H9 (cell line): ENCODE data around the gene ZDHHC9. TPM values are rescaled to one million over a fixed set of nuclear protein-coding genes. Genes with fewer than 3 reads are reported as not detected.
"Not testable (repeated sequence)": the region's sequence is repeated elsewhere in the genome, so short reads cannot be mapped to it uniquely, and the experiment has no call there.

Experiments used
- DNase-seq: peaks from one replicate; pipeline ENCODE4 v3.0.0-alpha.2; 2017
- H2AFZ ChIP-seq: one replicate; pipeline ENCODE4 v1.6.1; 2013; ENCODE audit warnings: mild to moderate bottlenecking, low read length, control low read depth, moderate library complexity
- H2AK5ac ChIP-seq: 2 replicates; pipeline ENCODE4 v1.6.1; 2013; ENCODE audit warnings: low read length, control low read depth, mixed read lengths; ENCODE audit not compliant: insufficient read length
- H2BK120ac ChIP-seq: one replicate; pipeline ENCODE4 v1.6.1; 2013; ENCODE audit warnings: low read depth, mild to moderate bottlenecking, low read length, control low read depth, inconsistent platforms; ENCODE audit not compliant: poor library complexity, severe bottlenecking
- H2BK12ac ChIP-seq: 2 replicates; pipeline ENCODE4 v1.6.1; 2013; ENCODE audit warnings: low read length, control low read depth, mixed read lengths, low read depth; ENCODE audit not compliant: insufficient read length
- H2BK15ac ChIP-seq: 2 replicates; pipeline ENCODE4 v1.6.1; 2013; ENCODE audit warnings: low read depth, low read length, control low read depth
- H2BK20ac ChIP-seq: one replicate; pipeline ENCODE4 v1.6.1; 2013; ENCODE audit warnings: low read depth, mild to moderate bottlenecking, low read length, control low read depth, inconsistent platforms; ENCODE audit not compliant: poor library complexity, severe bottlenecking
- H2BK5ac ChIP-seq: 2 replicates; pipeline ENCODE4 v1.6.1; 2013; ENCODE audit warnings: low read length, control low read depth, mixed read lengths; ENCODE audit not compliant: insufficient read length
- H3K14ac ChIP-seq: 2 replicates; pipeline ENCODE4 v1.6.1; 2013; ENCODE audit warnings: low read length, control low read depth; ENCODE audit not compliant: insufficient read depth
- H3K18ac ChIP-seq: 2 replicates; pipeline ENCODE4 v1.6.1; 2013; ENCODE audit warnings: low read depth, mild to moderate bottlenecking, mixed read lengths, low read length, control low read depth; ENCODE audit not compliant: insufficient read length
- H3K23ac ChIP-seq: 2 replicates; pipeline ENCODE4 v1.6.1; 2013; ENCODE audit warnings: low read length, control low read depth, mixed read lengths, low read depth; ENCODE audit not compliant: insufficient read length
- H3K23me2 ChIP-seq: 2 replicates; pipeline ENCODE4 v1.6.1; 2013; ENCODE audit warnings: low read depth, mild to moderate bottlenecking, mixed read lengths, low read length, control low read depth; ENCODE audit not compliant: insufficient read length, poor library complexity, severe bottlenecking
- H3K27ac ChIP-seq: 2 replicates; pipeline ENCODE4 v1.5.1; 2013; ENCODE audit warnings: low read length, control low read depth, mixed read lengths, low read depth; ENCODE audit not compliant: insufficient read length
- H3K27me3 ChIP-seq: 2 replicates; pipeline ENCODE4 v1.6.1; 2013; ENCODE audit warnings: low read length, control low read depth, inconsistent platforms; ENCODE audit not compliant: insufficient read depth
- H3K4ac ChIP-seq: 2 replicates; pipeline ENCODE4 v1.6.1; 2013; ENCODE audit warnings: low read depth, mild to moderate bottlenecking, control low read depth, inconsistent platforms, low read length, moderate library complexity
- H3K4me1 ChIP-seq: 2 replicates; pipeline ENCODE4 v1.6.1; 2013; ENCODE audit warnings: low read length, control low read depth, inconsistent platforms; ENCODE audit not compliant: insufficient read depth
- H3K4me2 ChIP-seq: 2 replicates; pipeline ENCODE4 v1.6.1; 2013; ENCODE audit warnings: low read length, control low read depth, mixed read lengths; ENCODE audit not compliant: insufficient read length, insufficient read depth
- H3K56ac ChIP-seq: 2 replicates; pipeline ENCODE4 v1.6.1; 2013; ENCODE audit warnings: low read depth, mild to moderate bottlenecking, mixed read lengths, low read length, control low read depth; ENCODE audit not compliant: insufficient read length
- H3K79me1 ChIP-seq: 2 replicates; pipeline ENCODE4 v1.6.1; 2013; ENCODE audit warnings: low read depth, mild to moderate bottlenecking, moderate library complexity, low read length, control low read depth, inconsistent platforms; ENCODE audit not compliant: insufficient read depth, poor library complexity, severe bottlenecking
- H3K79me2 ChIP-seq: 2 replicates; pipeline ENCODE4 v1.6.1; 2013; ENCODE audit warnings: low read length, control low read depth, inconsistent platforms; ENCODE audit not compliant: insufficient read depth
- H3K9ac ChIP-seq: 2 replicates; pipeline ENCODE4 v1.6.1; 2013; ENCODE audit warnings: low read length, control low read depth, mixed read lengths; ENCODE audit not compliant: insufficient read length; ENCODE audit errors: extremely low read depth
- H3K9me3 ChIP-seq: one replicate; pipeline ENCODE4 v1.6.1; 2013; ENCODE audit warnings: low read depth, low read length, inconsistent platforms; ENCODE audit not compliant: control insufficient read depth
- H3T11ph ChIP-seq: one replicate; pipeline ENCODE4 v1.6.1; 2013; ENCODE audit warnings: mild to moderate bottlenecking, low read length, control low read depth, inconsistent platforms
- H4K20me1 ChIP-seq: one replicate; pipeline ENCODE4 v1.6.1; 2013; ENCODE audit not compliant: control insufficient read depth, insufficient read length, insufficient read depth
- H4K5ac ChIP-seq: 2 replicates; pipeline ENCODE4 v1.6.1; 2013; ENCODE audit warnings: low read depth, mild to moderate bottlenecking, mixed read lengths, low read length, control low read depth; ENCODE audit not compliant: insufficient read length
- H4K8ac ChIP-seq: replicated peaks from 2 replicates; pipeline ENCODE4 v1.6.1; 2013; ENCODE audit warnings: low read length, control low read depth, mixed read lengths, low read depth; ENCODE audit not compliant: insufficient read length
- H4K91ac ChIP-seq: 2 replicates; pipeline ENCODE4 v1.6.1; 2013; ENCODE audit warnings: low read depth, mild to moderate bottlenecking, moderate library complexity, mixed read lengths, low read length, control low read depth; ENCODE audit not compliant: insufficient read length
- H3K27ac Mint-ChIP-seq, 3 experiments: 2 replicates in 2 of 3; 3 replicates in 1 of 3; pipeline ENCODE4 v1.8.0; 2020 to 2021; ENCODE audit warnings: mixed read lengths in 3 of 3, mild to moderate bottlenecking in 1 of 3, moderate library complexity in 1 of 3
- H3K27me3 Mint-ChIP-seq: 2 replicates; pipeline ENCODE4 v1.8.0; 2021; ENCODE audit warnings: low read depth, mild to moderate bottlenecking, moderate library complexity, mixed read lengths
- H3K36me3 Mint-ChIP-seq, 3 experiments: 2 replicates in 2 of 3; 3 replicates in 1 of 3; pipeline ENCODE4 v1.8.0; 2020 to 2021; ENCODE audit warnings: low read depth in 3 of 3, mixed read lengths in 3 of 3; ENCODE audit not compliant: insufficient read depth in 1 of 3
- H3K4me1 Mint-ChIP-seq, 2 experiments: 2 replicates each; pipeline ENCODE4 v1.8.0; 2020; ENCODE audit warnings: mixed read lengths in 2 of 2
- H3K4me3 Mint-ChIP-seq, 2 experiments: 2 replicates in 1 of 2; 3 replicates in 1 of 2; pipeline ENCODE4 v1.8.0; 2020 to 2021; ENCODE audit warnings: mild to moderate bottlenecking in 2 of 2, mixed read lengths in 2 of 2, moderate library complexity in 1 of 2
- H3K9me3 Mint-ChIP-seq, 2 experiments: 2 replicates in 1 of 2; 3 replicates in 1 of 2; pipeline ENCODE4 v1.8.0; 2020; ENCODE audit warnings: mild to moderate bottlenecking in 2 of 2, mixed read lengths in 2 of 2, moderate library complexity in 1 of 2
- WGBS: extraction: QIAGEN DNeasy Blood & Tissue Kit; methylation state at CpG from one replicate; pipeline ENCODE4 v1.1.7; 2013; ENCODE audit warnings: missing lambda C conversion rate, low lambda C conversion rate, mixed read lengths; ENCODE audit not compliant: insufficient read length; ENCODE audit errors: extremely low coverage; 5-methylcytosine and 5-hydroxymethylcytosine counted together
- total RNA-seq: library from RNA; stranded (reverse); gene quantifications from 2 replicates; pipeline ENCODE4 v1.2.1, GENCODE V29; 2021

ZDHHC9 gene
- total RNA-seq, 1 experiment from 2014 or later: 21.0 TPM

- H2BK5ac ChIP-seq, H3K36me3 Mint-ChIP-seq, H3K4ac ChIP-seq, H3K14ac ChIP-seq, H3K23me2 ChIP-seq, DNase-seq, H3K27ac ChIP-seq, H2BK15ac ChIP-seq, H3K56ac ChIP-seq, H3K9ac ChIP-seq, H3K4me3 Mint-ChIP-seq, H2AK5ac ChIP-seq, H2BK20ac ChIP-seq, H3K23ac ChIP-seq, H3K4me2 ChIP-seq, H3K9me3 ChIP-seq, H3T11ph ChIP-seq, H4K5ac ChIP-seq, H2BK12ac ChIP-seq, H3K4me1 Mint-ChIP-seq, H3K27me3 ChIP-seq, H4K8ac ChIP-seq, H4K91ac ChIP-seq, H3K27me3 Mint-ChIP-seq, H3K4me1 ChIP-seq, H2BK120ac ChIP-seq, H3K79me2 ChIP-seq, H3K18ac ChIP-seq, H3K27ac Mint-ChIP-seq, H4K20me1 ChIP-seq, H2AFZ ChIP-seq, H3K79me1 ChIP-seq: not testable (repeated sequence)
- no CpG with 5 or more reads among the region's 6 CpGs for WGBS
- H3K9me3 Mint-ChIP-seq: peaks cover 3 to 58% of the 10 kb centered on the region in 2 experiments; a peak in 3 of 5 replicates
Measured at GRCh38 chrX:129859134-129859533, 15.4 kb upstream of the ZDHHC9 start.

DNA sequence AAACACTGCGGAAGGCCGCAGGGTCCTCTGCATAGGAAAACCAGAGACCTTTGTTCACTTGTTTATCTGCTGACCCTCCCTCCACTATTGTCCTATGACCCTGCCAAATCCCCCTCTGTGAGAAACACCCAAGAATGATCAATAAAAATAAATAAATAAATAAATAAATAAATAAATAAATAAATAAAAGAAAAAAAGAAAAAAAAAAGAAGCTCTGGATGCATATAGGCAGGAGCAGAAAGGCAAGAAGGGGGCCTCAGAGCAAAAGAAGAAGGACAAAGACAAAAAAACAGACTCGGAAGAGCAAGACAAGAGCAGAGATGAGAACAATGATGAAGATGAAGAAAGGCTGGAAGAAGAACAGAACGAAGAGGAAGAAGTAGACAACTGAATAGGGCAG lies 8.1 kb upstream of the ZDHHC9 start:
- H3K9me3 Mint-ChIP-seq: peaks cover 9 to 50% of the 10 kb centered on the region in 2 experiments

More for the DNA sequence above, 8.1 kb upstream of the ZDHHC9 start:
- no CpG with 5 or more reads among the region's 4 CpGs for WGBS
- H3K18ac ChIP-seq, H3K79me2 ChIP-seq, H3K36me3 Mint-ChIP-seq, H3K27me3 ChIP-seq, H2BK15ac ChIP-seq, H3K27me3 Mint-ChIP-seq, H3K4me3 Mint-ChIP-seq, H3K9me3 ChIP-seq, H3K14ac ChIP-seq, H4K91ac ChIP-seq, H3K4ac ChIP-seq, H2BK12ac ChIP-seq, H3K4me1 ChIP-seq, H3K4me2 ChIP-seq, H2AK5ac ChIP-seq, H3K27ac ChIP-seq, H3K4me1 Mint-ChIP-seq, H2BK5ac ChIP-seq, H4K8ac ChIP-seq, H4K20me1 ChIP-seq, H4K5ac ChIP-seq, H3K56ac ChIP-seq, H3K9ac ChIP-seq, H2AFZ ChIP-seq, H3K27ac Mint-ChIP-seq, DNase-seq, H3K23ac ChIP-seq, H3K23me2 ChIP-seq, H3K79me1 ChIP-seq, H3T11ph ChIP-seq, H2BK20ac ChIP-seq, H2BK120ac ChIP-seq: not testable (repeated sequence)
